ENCODE results near the gene MYL4. TPM values are rescaled to one million over a fixed set of nuclear protein-coding genes. Genes with fewer than 3 reads are reported as not detected.

The MYL4 gene
- polyA plus RNA-seq, 1 donor, result 1.9 TPM

GRCh38 chr17:47272491-47272890 is 63.3 kb downstream of the MYL4 start:
- no peak for DNase-seq

- DNase-seq, result no peak
Observed at GRCh38 chr17:47273245-47273644, 64.1 kb downstream of the MYL4 start.

Other genes with a start within 250 kb of the MYL4 start
- gene RPRML, start 230.1 kb upstream of the MYL4 start, polyA plus RNA-seq (ENCODE audit: insufficient read length), result not detected
- gene CDC27, start 20.1 kb upstream of the MYL4 start, polyA plus RNA-seq (ENCODE audit: insufficient read length), result 63.3 TPM
- gene ITGB3, start 44.5 kb downstream of the MYL4 start, polyA plus RNA-seq (ENCODE audit: insufficient read length), result 21.8 TPM
- 14.1 TPM for gene EFCAB13, start 114.6 kb downstream of the MYL4 start, polyA plus RNA-seq (ENCODE audit: insufficient read length)